Heart left ventricle (tissue), 13 donors: ENCODE results near the gene DUSP18.

ENCODE experiments used
- CTCF ChIP-seq, 12 donors: fragments of 200-600 bp; sonication (generic) in 4 of 12; IDR thresholded peaks; one replicate each; pipeline versions ENCODE4 v1.5.0 to v1.8.0; 2018 to 2022; ENCODE audit warnings: antibody characterized with exemption in 12 of 12, mild to moderate bottlenecking in 5 of 12
- POLR2A ChIP-seq, 2 donors: fragments of 450-650 bp; IDR thresholded peaks; one replicate each; pipeline ENCODE4 v1.6.1; 2017; ENCODE audit warnings: antibody characterized with exemption in 2 of 2, mild to moderate bottlenecking in 2 of 2, moderate library complexity in 2 of 2
- donor health status: ischemic (EF 13 %, LVEDD 7.1; RV severe dilation, severe dysfunction).
- donor health status: DM: no; HTN: yes; CAD: no.
- donor health status: DM: no; HTN: no; CAD: no.
- donor health status: ischemic (EF 25% LVEDD 6.9; RV normal size, moderate dysfunction).
- donor health status: ischemic (EF 25% LVEDD 5.7; RV mildly dilated, moderate dysfunction).
- donor health status: ischemic (EF 35%, LVEDD 5.7; RV mildly dilated, moderate dysfunction).
- donor health status: nonischemic (EF 11% LVEDD 7.7; RV severe dilation, severe dysfunction).
- donor health status: DM: yes; HTN: yes; CAD: no.
- donor health status: PGD.
- donor health status: ischemic (EF 29% LVEDD 5.4; RV normal size, mild dysfunction).
- donor health status: nonischemic (EF 23%, LVEDD 6.1; RV moderate dilation, normal function).

GRCh38 chr22:30636226-30637077 lies 31.2 kb downstream of the DUSP18 start:
- TF ChIP-seq CTCF (IDR thresholded peaks at IDR 0.05) = no peak
- TF ChIP-seq POLR2A (IDR thresholded peaks at IDR 0.05) = no peak
